Measurements from ENCODE around the gene ARHGAP6. TPM values are rescaled to one million over a fixed set of nuclear protein-coding genes. Genes with fewer than 3 reads are reported as not detected.

Gene ARHGAP6
- total and polyA plus RNA-seq, 9 of the 15 experiments (the other 6 are each of a cell fraction or from before 2014, with no cell fraction given) = 12.5 to 63.6 (median 41.8) TPM

- TF ChIP-seq USF1 (CRISPR knock-in tag; IDR thresholded peaks at IDR 0.05) = peak; percentile 14; the same call in 1 of the 2 replicates
- no peak for TF ChIP-seq GTF3C2 (IDR thresholded peaks at IDR 0.05; ENCODE audit: borderline replicate concordance, extremely low read depth, insufficient read length)
- TF ChIP-seq POLR2A (conservative IDR thresholded peaks at IDR 0.05) = peak; percentile 59; the same call in 1 of the 2 replicates
- peak; percentile 79 for TF ChIP-seq AFF4 (CRISPR knock-in tag; IDR thresholded peaks at IDR 0.05)
- TF ChIP-seq ZBTB40 (IDR thresholded peaks at IDR 0.05) = no peak
- no peak for TF ChIP-seq ZBTB40 (CRISPR knock-in tag; IDR thresholded peaks at IDR 0.05)
- peak; percentile 82 for TF ChIP-seq PCBP2 (IDR thresholded peaks at IDR 0.05; ENCODE audit: low read depth, low read length, poor library complexity, severe bottlenecking)
- peak; percentile 43; the same call in 1 of the 2 replicates for TF ChIP-seq CREB1 (IDR thresholded peaks at IDR 0.05)
- TF ChIP-seq CREB1 (CRISPR knock-in tag; IDR thresholded peaks at IDR 0.05) = peak; percentile 85
- TF ChIP-seq RFX5 (IDR thresholded peaks at IDR 0.05; ENCODE audit: low read depth, low read length) = no peak
Measured at GRCh38 chrX:11427453-11428071, 238.2 kb downstream of the ARHGAP6 start (continued).
